Measurements from ENCODE around the gene ZHX3. TPM values are rescaled to one million over a fixed set of nuclear protein-coding genes. Genes with fewer than 3 reads are reported as not detected.

ZHX3 gene
- total and polyA plus RNA-seq, 10 of the 15 experiments (the other 5 are each of a cell fraction or from before 2014, with no cell fraction given): 1.3 to 14.0 (median 5.0) TPM

GRCh38 chr20:41316602-41317545 is 657 bp downstream of the ZHX3 start (continued):
- TF ChIP-seq ZBTB4 (CRISPR knock-in tag; IDR thresholded peaks at IDR 0.05) (no peak), PAX5 (IDR thresholded peaks at IDR 0.05; ENCODE audit: borderline replicate concordance, low read depth, low read length) (no peak), NFIC (IDR thresholded peaks at IDR 0.05; ENCODE audit: low read depth, low read length) (no peak), REST (IDR thresholded peaks at IDR 0.05; ENCODE audit: low read depth, low read length) (no peak), SUPT20H (IDR thresholded peaks at IDR 0.05; ENCODE audit: borderline replicate concordance, control insufficient read depth, low read depth, low read length) (no peak), POLR2A (IDR thresholded peaks at IDR 0.05; ENCODE audit: low read depth, low read length) (peak; percentile 53; the same call in 1 of the 2 replicates), CHD1 (IDR thresholded peaks at IDR 0.05; ENCODE audit: low read depth, low read length) (no peak), IKZF1 (conservative IDR thresholded peaks at IDR 0.05) (peak; percentile 43; the same call in 1 of the 2 replicates), KDM1A (IDR thresholded peaks at IDR 0.05; ENCODE audit: borderline replicate concordance) (no peak), PRDM15 (CRISPR knock-in tag; IDR thresholded peaks at IDR 0.05) (no peak), SMARCA5 (IDR thresholded peaks at IDR 0.05) (no peak), RELA (IDR thresholded peaks at IDR 0.05; ENCODE audit: borderline replicate concordance, partially characterized antibody) (no peak)
